HCT116 (cell line): ENCODE results near the gene MTCP1. TPM values are rescaled to one million over a fixed set of nuclear protein-coding genes. Genes with fewer than 3 reads are reported as not detected.

ENCODE experiments used
- ATAC-seq: fragments of 200-7000 bp; cut with Tn5 transposase; 2 replicates; pipeline ENCODE4 v1.9.1; 2020; ENCODE audit warnings: mild to moderate bottlenecking, moderate library complexity
- BruUV-seq: library from RNA; stranded (reverse); fragments of 400-500 nt; replicated peaks from 2 replicates; lab custom pipeline; 2021; lab: Mats Ljungman, UMichigan
- CTCF ChIA-PET: fragments of 300-600 bp; sonication (Branson Sonifier 250); formaldehyde crosslinking; loops from one replicate; lab custom pipeline; 2021; ENCODE audit warnings: antibody characterized with exemption; lab: Charles Lee
- POLR2A ChIA-PET: fragments of 300-600, 350-600 bp; sonication (Branson Sonifier 250); formaldehyde crosslinking; loops from one replicate; lab custom pipeline; 2021; ENCODE audit warnings: antibody characterized with exemption; lab: Charles Lee
- RAD21 ChIA-PET, 2 experiments: fragments of 300-600 bp; sonication (Branson Sonifier 250); formaldehyde crosslinking; loops; one replicate each; lab custom pipeline; 2023; ENCODE audit warnings: low total read pairs in 2 of 2; ENCODE audit not compliant: uncharacterized antibody in 2 of 2, unreplicated experiment in 2 of 2, low non-redundant PET in 1 of 2; lab: Charles Lee
- DNase-seq: peaks from one replicate; pipeline ENCODE4 v3.0.0-alpha.2; 2010; ENCODE audit warnings: low read depth, low spot score
- H2AFZ ChIP-seq: fragments of 200-600 bp; shearing (Covaris generic), sonication (generic); 2 replicates; pipeline ENCODE4 v1.6.1; 2017; ENCODE audit warnings: low read depth, mixed run types, mixed read lengths, antibody characterized with exemption, low read length; ENCODE audit not compliant: poor library complexity, severe bottlenecking
- H3K27ac ChIP-seq: 2 replicates; pipeline ENCODE4 v1.5.1; 2012; ENCODE audit warnings: low read depth, low read length
- H3K27me3 ChIP-seq: fragments of 200-600 bp; sonication (generic); 2 replicates; pipeline ENCODE4 v1.6.1; 2016; ENCODE audit warnings: mixed run types, low read length, mixed read lengths; ENCODE audit not compliant: insufficient read depth
- H3K36me3 ChIP-seq, 2 experiments: fragments of 200-500 bp in 1 of 2; fragments of 200-600 bp in 1 of 2; sonication (Bioruptor generic) in 1 of 2; sonication (generic) in 1 of 2; 2 replicates each; pipeline versions ENCODE4 v1.5.1 to v1.6.1; 2014 to 2016; ENCODE audit warnings: low read length in 2 of 2, inconsistent platforms in 1 of 2, mixed read lengths in 1 of 2, mixed run types in 1 of 2; ENCODE audit not compliant: insufficient read depth in 2 of 2, control insufficient read depth in 1 of 2
- H3K4me1 ChIP-seq, 2 experiments: fragments of 200-600 bp in 1 of 2; sonication (generic) in 1 of 2; 2 replicates each; pipeline versions ENCODE4 v1.5.1 to v1.6.1; 2012 to 2017; ENCODE audit warnings: low read length in 2 of 2, inconsistent platforms in 1 of 2, mild to moderate bottlenecking in 1 of 2, mixed read lengths in 1 of 2, mixed run types in 1 of 2, moderate library complexity in 1 of 2; ENCODE audit not compliant: insufficient read depth in 2 of 2, control insufficient read depth in 1 of 2
- H3K4me2 ChIP-seq: fragments of 200-600 bp; sonication (generic); 2 replicates; pipeline ENCODE4 v1.6.1; 2017; ENCODE audit warnings: mixed run types, low read length, mixed read lengths
- H3K4me3 ChIP-seq, 2 experiments: fragments of 200-600 bp in 1 of 2; sonication (generic) in 1 of 2; replicated peaks in 1 of 2; 2 replicates each; pipeline ENCODE4 v1.5.1; 2011 to 2016; ENCODE audit warnings: low read length in 2 of 2, control low read depth in 1 of 2, low read depth in 1 of 2, mild to moderate bottlenecking in 1 of 2, mixed read lengths in 1 of 2, mixed run types in 1 of 2
- H3K79me2 ChIP-seq: fragments of 200-600 bp; sonication (generic); 2 replicates; pipeline ENCODE4 v1.6.1; 2017; ENCODE audit warnings: mild to moderate bottlenecking, mixed run types, low read length, moderate library complexity, mixed read lengths; ENCODE audit not compliant: insufficient read depth
- H3K9ac ChIP-seq: fragments of 200-600 bp; sonication (generic); 2 replicates; pipeline ENCODE4 v1.6.1; 2016; ENCODE audit warnings: low read length, mixed read lengths
- H3K9me2 ChIP-seq: fragments of 200-600 bp; sonication (generic), shearing (Covaris generic); 2 replicates; pipeline ENCODE4 v1.6.1; 2017; ENCODE audit warnings: mixed run types, mild to moderate bottlenecking, moderate library complexity; ENCODE audit not compliant: insufficient read depth
- H3K9me3 ChIP-seq, 2 experiments: fragments of 200-500 bp in 1 of 2; fragments of 200-600 bp in 1 of 2; sonication (Bioruptor generic) in 1 of 2; sonication (generic) in 1 of 2; 2 replicates each; pipeline ENCODE4 v1.6.1; 2014 to 2017; ENCODE audit warnings: low read length in 2 of 2, mixed read lengths in 2 of 2, inconsistent platforms in 1 of 2, low read depth in 1 of 2, mild to moderate bottlenecking in 1 of 2, mixed run types in 1 of 2, moderate library complexity in 1 of 2; ENCODE audit not compliant: control insufficient read depth in 1 of 2, insufficient read depth in 1 of 2
- H4K20me1 ChIP-seq: fragments of 200-600 bp; sonication (generic), shearing (Covaris generic); 2 replicates; pipeline ENCODE4 v1.6.1; 2017; ENCODE audit warnings: mixed run types, mild to moderate bottlenecking, moderate library complexity; ENCODE audit not compliant: insufficient read depth
- CBX3 ChIP-seq: IDR thresholded peaks from 2 replicates; pipeline ENCODE4 v1.6.1; 2012; ENCODE audit warnings: low read depth
- EGR1 ChIP-seq: IDR thresholded peaks from 2 replicates; pipeline ENCODE4 v1.6.1; 2012; ENCODE audit warnings: low read depth
- EZH2 ChIP-seq: fragments of 200-600 bp; sonication (generic); IDR thresholded peaks from 2 replicates; pipeline ENCODE4 v1.6.1; 2017; ENCODE audit warnings: antibody characterized with exemption, mixed run types
- EZH2phosphoT487 ChIP-seq: fragments of 200-600 bp; IDR thresholded peaks from 2 replicates; pipeline ENCODE4 v1.6.1; 2018; ENCODE audit warnings: antibody characterized with exemption, borderline replicate concordance
- FOSL1 ChIP-seq: IDR thresholded peaks from 2 replicates; pipeline ENCODE4 v1.6.1; 2012; ENCODE audit warnings: low read depth
- JUND ChIP-seq: IDR thresholded peaks from 2 replicates; pipeline ENCODE4 v1.6.1; 2012
- POLR2A ChIP-seq: IDR thresholded peaks from 2 replicates; pipeline ENCODE4 v1.7.0; 2011; ENCODE audit warnings: borderline replicate concordance; ENCODE audit not compliant: insufficient read depth, insufficient read length; ENCODE audit errors: extremely low read depth
- POLR2AphosphoS5 ChIP-seq: IDR thresholded peaks from 2 replicates; pipeline ENCODE4 v1.6.1; 2011; ENCODE audit warnings: mild to moderate bottlenecking, low read depth, low read length, moderate library complexity
- RAD21 ChIP-seq: IDR thresholded peaks from 2 replicates; pipeline ENCODE4 v1.6.1; 2012; ENCODE audit warnings: low read depth, mild to moderate bottlenecking
- SIN3A ChIP-seq: IDR thresholded peaks from 2 replicates; pipeline ENCODE4 v1.6.1; 2012; ENCODE audit warnings: low read depth
- SP1 ChIP-seq: IDR thresholded peaks from 2 replicates; pipeline ENCODE4 v1.6.1; 2012; ENCODE audit warnings: low read depth
- ZBTB33 ChIP-seq: IDR thresholded peaks from 2 replicates; pipeline ENCODE4 v1.6.1; 2011; ENCODE audit warnings: mild to moderate bottlenecking, low read length, moderate library complexity; ENCODE audit not compliant: insufficient replicate concordance; ENCODE audit errors: extremely low read depth
- intact Hi-C: fragments of 100-400 bp; cut with micrococcal nuclease; formaldehyde crosslinking; loops from 2 replicates; pipeline ENCODE4 v1.10.0; 2022
- total RNA-seq: library from RNA; stranded (reverse); gene quantifications from one replicate; pipeline ENCODE4 v1.2.1, GENCODE V29; 2021; ENCODE audit not compliant: unreplicated experiment

Gene MTCP1
- total RNA-seq, 1 experiment from 2014 or later = 10.7 TPM

- TF ChIP-seq ZBTB33 (no peak), POLR2AphosphoS5 (no peak)
Observed at GRCh38 chrX:155022585-155022984, 48.4 kb downstream of the MTCP1 start, which contains the start of gene F8 (continued).

- Histone ChIP-seq H3K79me2 (no peaks in the 10 kb centered on the region), H3K4me2 (no peak overlapping the region), H3K4me3 (no peak overlapping the region), H3K9ac (no peak overlapping the region), H3K4me1 (no peaks in the 10 kb centered on the region; a peak in 1 of 4 replicates), H3K9me3 (no peaks in the 10 kb centered on the region), H3K36me3 (no peaks in the 10 kb centered on the region), H4K20me1 (no peaks in the 10 kb centered on the region), H3K27ac (no peak overlapping the region), H3K27me3 (no peaks in the 10 kb centered on the region), H3K9me2 (no peaks in the 10 kb centered on the region), H2AFZ (no peak overlapping the region)
- no peak for ATAC-seq
- BruUV-seq = no TSS peak
- TF ChIP-seq RAD21 = no peak
- TF ChIP-seq CBX3 = no peak
- no peak for TF ChIP-seq POLR2AphosphoS5
- no peak for TF ChIP-seq POLR2A
- TF ChIP-seq FOSL1 = no peak
- TF ChIP-seq SP1 = no peak
- no peak for TF ChIP-seq SIN3A
- TF ChIP-seq EZH2phosphoT487 = no peak
- no peak for TF ChIP-seq ZBTB33
- TF ChIP-seq JUND = no peak
- TF ChIP-seq EZH2 = no peak
- TF ChIP-seq EGR1 = no peak
- POLR2A ChIA-PET = no interaction called here
- CTCF ChIA-PET = no interaction called here
- intact Hi-C loops = no loop called here
- no peak for DNase-seq
- RAD21 ChIA-PET = no interaction called here
Observed at GRCh38 chrX:155020591-155020990, 50.3 kb downstream of the MTCP1 start.

Other genes starting within 250 kb of the MTCP1 start
- gene SMIM9, start 236.5 kb downstream of the MTCP1 start, total RNA-seq = not detected
- 28.8 TPM for gene F8A1, start 184.8 kb downstream of the MTCP1 start, total RNA-seq
- gene F8, start 48.4 kb downstream of the MTCP1 start, total RNA-seq = 2.6 TPM
- gene FUNDC2, start 44.3 kb downstream of the MTCP1 start, total RNA-seq = 32.5 TPM
- 5.3 TPM for gene CMC4, start within 50 bp of the MTCP1 start, total RNA-seq
- gene BRCC3, start 372 bp upstream of the MTCP1 start, total RNA-seq = 21.3 TPM
- gene VBP1, start 145.3 kb upstream of the MTCP1 start, total RNA-seq = 77.3 TPM
- 0.10 TPM for gene RAB39B, start 193.4 kb upstream of the MTCP1 start, total RNA-seq